ENCODE measurements around the gene SLC14A1. TPM values are rescaled to one million over a fixed set of nuclear protein-coding genes. Genes with fewer than 3 reads are reported as not detected.
A peak's percentile ranks its signal among the peaks of the same experiment; 100 is the strongest.

The SLC14A1 gene
- total RNA-seq (ENCODE audit: low replicate concordance): 5.6 and 254 TPM in 2 replicates

- DNase-seq (ENCODE audit: low read depth): peak; percentile 50
- TF ChIP-seq CTCF (IDR thresholded peaks at IDR 0.05; ENCODE audit: insufficient read depth, low read length): no peak
- peak within 1 kb of the TSS; percentile 74 for H3K4me3 ChIP-seq (ENCODE audit: low read depth, low read length)
These were observed at the start of gene SLC14A1 for GRCh38 chr18:45723567-45724355. SLC14A1 (plus strand) TSS chr18:45724181; CDS start chr18:45730321, 6,140 bp downstream.

- no peak overlapping the region for H3K4me3 ChIP-seq (ENCODE audit: low read depth, low read length)
- DNase-seq (ENCODE audit: low read depth): no peak
- TF ChIP-seq CTCF (IDR thresholded peaks at IDR 0.05; ENCODE audit: insufficient read depth, low read length): no peak
These were observed 46.6 kb upstream of the SLC14A1 start for GRCh38 chr18:45677276-45677807.

DNA sequence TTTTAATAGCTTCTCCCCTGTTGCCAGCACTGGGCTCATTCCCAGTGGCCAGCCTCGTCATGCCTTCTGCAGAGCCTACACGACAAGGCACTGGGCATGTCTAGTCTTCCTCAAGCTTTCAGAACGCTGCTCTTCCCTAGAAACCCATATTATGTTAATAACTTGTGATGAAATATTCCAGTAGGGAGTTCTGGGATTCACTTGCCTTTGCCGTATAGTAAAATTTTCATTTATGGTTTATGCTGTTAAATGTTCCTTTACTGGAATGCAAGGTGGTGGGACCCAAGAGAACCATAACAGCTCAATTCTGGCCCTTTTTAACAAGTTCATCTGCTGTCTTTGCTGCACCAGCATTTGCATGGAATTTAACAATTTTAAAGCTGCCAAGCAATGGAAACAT lies 45.5 kb upstream of the SLC14A1 start:
- no peak overlapping the region for H3K4me3 ChIP-seq (ENCODE audit: low read depth, low read length)
- DNase-seq (ENCODE audit: low read depth): no peak
- TF ChIP-seq CTCF (IDR thresholded peaks at IDR 0.05; ENCODE audit: insufficient read depth, low read length): no peak

DNA sequence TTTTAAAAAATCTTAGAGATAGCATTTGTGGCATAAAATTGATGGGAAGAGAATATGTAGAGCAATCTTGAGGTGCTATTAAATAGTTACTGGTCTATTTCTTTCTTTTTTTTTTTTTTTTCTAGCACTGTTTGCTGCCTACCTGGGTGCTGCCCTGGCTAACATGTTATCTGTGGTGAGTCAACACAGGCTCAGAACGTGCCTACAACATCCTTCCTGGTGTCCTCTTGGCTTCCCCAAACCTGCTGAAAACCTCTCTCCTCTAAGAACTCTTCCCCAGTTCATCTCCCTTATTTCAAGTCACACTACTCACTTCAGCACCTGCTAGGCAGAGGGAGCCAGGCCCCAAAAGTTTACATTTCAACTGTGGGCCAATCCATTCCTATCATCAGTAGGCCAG lies 45.1 kb upstream of the SLC14A1 start:
- no peak for DNase-seq (ENCODE audit: low read depth)
- no peak for TF ChIP-seq CTCF (IDR thresholded peaks at IDR 0.05; ENCODE audit: insufficient read depth, low read length)
- no peak overlapping the region for H3K4me3 ChIP-seq (ENCODE audit: low read depth, low read length)

DNA sequence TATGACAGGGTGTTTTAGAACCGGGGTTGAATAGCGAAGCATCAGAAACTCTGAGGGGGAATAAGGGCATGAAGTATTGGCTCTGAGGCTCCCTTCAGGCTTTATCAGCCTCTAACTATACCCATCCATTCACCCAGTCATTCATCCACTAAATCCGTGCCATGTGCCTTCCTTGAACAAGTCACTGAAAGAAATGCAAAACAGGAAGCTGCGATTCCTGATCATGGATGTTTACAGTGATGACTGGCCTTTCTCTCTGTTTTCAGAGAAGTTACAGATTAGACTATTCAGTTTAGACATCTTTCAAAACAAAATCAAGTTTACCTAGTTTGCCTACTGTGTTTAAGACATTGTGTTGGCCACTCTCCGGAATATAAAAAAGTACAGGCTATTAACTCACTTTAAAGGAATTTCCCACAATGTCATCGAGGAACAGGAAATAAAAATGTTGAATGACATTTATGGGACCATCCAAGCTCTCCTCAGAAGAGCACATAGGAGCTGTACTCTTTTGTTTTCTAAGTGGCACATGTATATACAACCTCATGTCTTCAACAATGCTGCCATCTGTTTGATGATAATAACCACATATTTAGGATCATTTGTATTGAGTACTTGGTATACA lies 43.8 kb upstream of the SLC14A1 start:
- no peak overlapping the region for H3K4me3 ChIP-seq (ENCODE audit: low read depth, low read length)
- no peak for DNase-seq (ENCODE audit: low read depth)
- no peak for TF ChIP-seq CTCF (IDR thresholded peaks at IDR 0.05; ENCODE audit: insufficient read depth, low read length)

DNA sequence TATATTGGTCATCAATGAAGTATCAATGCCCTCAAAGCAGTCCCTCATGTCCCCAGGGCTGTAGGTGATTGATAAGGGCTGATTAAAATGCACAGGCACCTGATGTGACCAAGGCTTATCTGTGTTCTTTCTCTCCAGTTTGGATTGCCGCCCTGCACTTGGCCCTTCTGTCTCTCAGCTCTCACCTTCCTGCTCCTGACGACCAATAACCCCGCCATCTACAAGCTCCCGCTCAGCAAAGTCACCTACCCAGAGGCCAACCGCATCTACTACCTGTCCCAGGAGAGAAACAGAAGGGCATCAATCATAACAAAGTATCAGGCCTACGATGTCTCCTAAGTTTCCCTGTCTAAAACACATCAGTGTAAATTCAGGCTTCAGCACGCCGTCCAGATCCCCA lies 41.8 kb upstream of the SLC14A1 start:
- no peak overlapping the region for H3K4me3 ChIP-seq (ENCODE audit: low read depth, low read length)
- TF ChIP-seq CTCF (IDR thresholded peaks at IDR 0.05; ENCODE audit: insufficient read depth, low read length): no peak
- no peak for DNase-seq (ENCODE audit: low read depth)
